ENCODE data around the gene COG5.

Gene COG5

GRCh38 chr7:107441581-107442422 is 121.9 kb downstream of the COG5 start:
- no peaks in the 10 kb centered on the region for H3K9me2 ChIP-seq (replicated peaks; ENCODE audit: control insufficient read depth, low read length)
- H3K79me2 ChIP-seq (ENCODE audit: control insufficient read depth, low read length) = no peaks in the 10 kb centered on the region
- no peak for TF ChIP-seq CTCF (IDR thresholded peaks at IDR 0.05; ENCODE audit: low read depth, low read length, poor library complexity, severe bottlenecking)
- no peak for TF ChIP-seq EZH2phosphoT487 (IDR thresholded peaks at IDR 0.05; ENCODE audit: borderline replicate concordance, low read length)
- no peak overlapping the region for H3K4me3 ChIP-seq (ENCODE audit: low read length)
- H3K9me3 ChIP-seq (ENCODE audit: control insufficient read depth, insufficient read depth, low read length) = peaks cover 3% of the 10 kb centered on the region; the same call in 1 of the 2 replicates
- H3K27ac ChIP-seq (ENCODE audit: low read depth, low read length) = no peak overlapping the region
- H4K20me1 ChIP-seq (ENCODE audit: control insufficient read depth, insufficient read depth, low read depth, low read length) = no peaks in the 10 kb centered on the region
- H3K36me3 ChIP-seq (ENCODE audit: control insufficient read depth, low read length) = no peaks in the 10 kb centered on the region
- H3K4me2 ChIP-seq (ENCODE audit: low read length) = no peak overlapping the region
- no peaks in the 10 kb centered on the region for H3K4me1 ChIP-seq (ENCODE audit: control insufficient read depth, low read length)
- peaks cover 2% of the 10 kb centered on the region; the same call in 1 of the 2 replicates for H3F3A ChIP-seq (ENCODE audit: control insufficient read depth, insufficient read depth)
- H3K27me3 ChIP-seq (ENCODE audit: control insufficient read depth, low read length) = no peaks in the 10 kb centered on the region

- Histone ChIP-seq H3K27me3 (ENCODE audit: control insufficient read depth, low read length) (no peaks in the 10 kb centered on the region), H4K20me1 (ENCODE audit: control insufficient read depth, insufficient read depth, low read depth, low read length) (no peaks in the 10 kb centered on the region), H3K4me1 (ENCODE audit: control insufficient read depth, low read length) (no peaks in the 10 kb centered on the region), H3K4me2 (ENCODE audit: low read length) (no peak overlapping the region), H3K4me3 (ENCODE audit: low read length) (no peak overlapping the region), H3K79me2 (ENCODE audit: control insufficient read depth, low read length) (no peaks in the 10 kb centered on the region), H3F3A (ENCODE audit: control insufficient read depth, insufficient read depth) (peaks cover 3% of the 10 kb centered on the region; the same call in 1 of the 2 replicates), H3K9me3 (ENCODE audit: control insufficient read depth, insufficient read depth, low read length) (peaks cover 5% of the 10 kb centered on the region; the same call in 1 of the 2 replicates), H3K9me2 (replicated peaks; ENCODE audit: control insufficient read depth, low read length) (no peaks in the 10 kb centered on the region), H3K27ac (ENCODE audit: low read depth, low read length) (no peak overlapping the region), H3K36me3 (ENCODE audit: control insufficient read depth, low read length) (no peaks in the 10 kb centered on the region)
- TF ChIP-seq EZH2phosphoT487 (IDR thresholded peaks at IDR 0.05; ENCODE audit: borderline replicate concordance, low read length) (no peak), CTCF (IDR thresholded peaks at IDR 0.05; ENCODE audit: low read depth, low read length, poor library complexity, severe bottlenecking) (no peak)
These were observed 124.7 kb downstream of the COG5 start for GRCh38 chr7:107439025-107439424.

DNA sequence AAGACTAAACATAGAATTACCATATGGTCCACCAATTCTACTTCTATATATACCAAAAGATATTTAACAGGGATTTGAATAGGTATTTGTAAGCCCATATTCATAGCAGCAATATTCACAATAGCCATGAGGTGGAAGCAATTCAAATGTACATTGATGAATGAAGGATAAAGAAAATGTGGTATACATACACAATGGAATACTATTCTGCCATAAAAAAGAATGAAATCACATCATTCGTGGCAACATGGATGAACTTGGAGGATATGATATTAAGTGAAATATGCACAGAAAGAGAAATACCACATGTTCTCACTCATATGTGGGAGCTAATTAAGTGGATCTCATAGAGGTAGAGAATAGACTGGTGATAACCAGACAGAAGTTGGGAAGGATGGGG is 128.0 kb downstream of the COG5 start:
- Histone ChIP-seq H3K36me3 (ENCODE audit: control insufficient read depth, low read length) (no peaks in the 10 kb centered on the region), H3K4me1 (ENCODE audit: control insufficient read depth, low read length) (no peaks in the 10 kb centered on the region; the same call in 1 of the 2 replicates)

More for the DNA sequence above, 128.0 kb downstream of the COG5 start:
- peaks cover 8% of the 10 kb centered on the region; the same call in 1 of the 2 replicates for H3K9me3 ChIP-seq (ENCODE audit: control insufficient read depth, insufficient read depth, low read length)
- H4K20me1 ChIP-seq (ENCODE audit: control insufficient read depth, insufficient read depth, low read depth, low read length) = no peaks in the 10 kb centered on the region
- no peaks in the 10 kb centered on the region for H3K27me3 ChIP-seq (ENCODE audit: control insufficient read depth, low read length)
- no peaks in the 10 kb centered on the region for H3K9me2 ChIP-seq (replicated peaks; ENCODE audit: control insufficient read depth, low read length)
- H3K79me2 ChIP-seq (ENCODE audit: control insufficient read depth, low read length) = no peaks in the 10 kb centered on the region
- H3F3A ChIP-seq (ENCODE audit: control insufficient read depth, insufficient read depth) = peaks cover 3% of the 10 kb centered on the region; the same call in 1 of the 2 replicates
- H3K4me3 ChIP-seq (ENCODE audit: low read length) = no peak overlapping the region
- no peak overlapping the region for H3K27ac ChIP-seq (ENCODE audit: low read depth, low read length)
- no peak for TF ChIP-seq EZH2phosphoT487 (IDR thresholded peaks at IDR 0.05; ENCODE audit: borderline replicate concordance, low read length)
- no peak for TF ChIP-seq CTCF (IDR thresholded peaks at IDR 0.05; ENCODE audit: low read depth, low read length, poor library complexity, severe bottlenecking)
- no peak overlapping the region for H3K4me2 ChIP-seq (ENCODE audit: low read length)

All from DOHH2 (cell line).